GM13976 (cell line): ENCODE results near the gene TSHZ2.

Source experiments
- DNase-seq: peaks from one replicate; pipeline ENCODE4 v3.0.0; 2012; ENCODE audit warnings: low spot score
- CTCF ChIP-seq: IDR thresholded peaks from 2 replicates; pipeline ENCODE4 v1.5.1; 2012; ENCODE audit warnings: borderline replicate concordance, mild to moderate bottlenecking; ENCODE audit not compliant: insufficient read depth; ENCODE audit errors: extremely low read depth, missing control alignments, control extremely low read depth
- in situ Hi-C: fragments of 300-500 bp; cut with MboI; formaldehyde crosslinking; loops from one replicate; pipeline ENCODE4 v1.12.0; 2022; ENCODE audit warnings: low sequenced_read_pairs, mixed read lengths, inconsistent platforms; ENCODE audit not compliant: unreplicated experiment

Gene TSHZ2

DNA sequence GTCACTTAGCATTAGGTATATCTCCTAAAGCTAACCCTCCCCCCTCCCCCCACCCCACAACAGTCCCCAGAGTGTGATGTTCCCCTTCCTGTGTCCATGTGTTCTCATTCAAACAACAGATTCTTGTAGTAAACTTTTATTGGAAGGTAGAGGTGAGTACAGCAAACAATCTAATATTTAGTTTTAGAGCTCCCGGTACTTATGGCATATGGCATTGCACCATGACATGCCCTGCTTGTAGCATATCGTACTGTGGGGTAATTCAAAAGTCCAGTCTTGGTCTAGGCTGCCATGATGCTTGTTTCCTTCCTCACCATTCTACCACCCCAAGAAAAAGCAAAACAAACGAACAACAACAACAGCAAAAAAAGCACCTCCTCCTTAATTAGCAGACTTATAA is 332.0 kb downstream of the TSHZ2 start:
- DNase-seq: no peak
- no peak for TF ChIP-seq CTCF
- in situ Hi-C loops: no loop called here

- TF ChIP-seq CTCF: no peak
- DNase-seq: no peak
- in situ Hi-C loops: no loop called here
Observed at GRCh38 chr20:53306192-53306805, 334.1 kb downstream of the TSHZ2 start.

GRCh38 chr20:53307964-53308597 is 335.9 kb downstream of the TSHZ2 start:
- TF ChIP-seq CTCF: no peak
- in situ Hi-C loops: no loop called here
- DNase-seq: no peak

DNA sequence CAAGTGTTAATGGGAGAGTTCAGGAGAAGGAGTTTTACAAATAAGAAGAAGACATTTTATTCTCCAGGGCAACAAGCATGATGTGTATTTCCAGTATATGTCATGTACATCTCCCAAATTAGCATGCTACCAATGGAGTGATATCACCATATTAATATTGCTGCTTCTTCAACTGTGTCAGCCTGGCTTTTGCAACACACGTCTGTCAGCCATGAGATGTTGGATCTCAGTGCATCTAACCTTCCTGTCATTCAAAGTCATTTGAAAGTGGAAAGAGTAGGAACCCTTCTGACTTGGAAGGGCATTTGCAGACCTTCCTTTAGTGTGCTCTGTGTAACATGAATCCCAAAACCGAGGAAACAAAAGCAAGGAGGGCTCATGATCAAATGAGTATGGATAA is 337.4 kb downstream of the TSHZ2 start:
- no peak for DNase-seq
- in situ Hi-C loops: no loop called here
- no peak for TF ChIP-seq CTCF

GRCh38 chr20:53312957-53313356 is 340.8 kb downstream of the TSHZ2 start:
- no peak for TF ChIP-seq CTCF
- in situ Hi-C loops: no loop called here
- DNase-seq: no peak

DNA sequence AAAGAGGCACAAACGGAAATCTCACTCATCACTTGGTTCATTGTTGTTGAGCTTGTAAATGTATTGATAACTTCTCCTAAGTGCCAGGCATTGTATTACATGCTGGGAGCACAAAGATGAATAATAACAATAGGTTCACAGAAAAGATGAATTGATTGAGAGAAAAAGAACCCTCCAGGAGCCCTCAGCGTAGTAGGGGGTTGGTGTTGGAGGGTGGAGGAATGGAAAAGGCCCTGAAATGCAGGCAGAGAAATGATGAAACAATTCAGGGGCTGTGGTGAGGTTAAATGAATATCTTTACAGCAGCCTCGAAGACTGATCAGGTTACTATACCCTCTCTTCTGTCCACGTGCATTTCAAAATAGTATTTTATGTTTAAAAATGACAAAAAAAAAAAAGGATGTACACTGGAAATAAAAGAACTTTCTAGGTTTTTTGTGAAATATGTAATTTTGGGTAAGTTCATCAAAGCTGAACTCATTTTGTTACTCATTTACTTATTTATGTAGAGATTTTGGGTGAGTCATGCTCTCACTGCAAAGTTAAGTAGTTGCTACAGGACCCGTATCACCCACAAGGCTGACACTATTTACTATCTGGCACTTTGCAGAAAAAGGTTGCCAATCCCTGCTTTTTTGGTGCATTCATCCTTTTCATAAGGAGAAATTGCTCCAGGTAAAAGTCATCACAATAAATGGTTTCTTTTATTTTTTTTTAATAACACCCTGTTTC is 344.2 kb downstream of the TSHZ2 start:
- in situ Hi-C loops: no loop called here
- no peak for DNase-seq
- no peak for TF ChIP-seq CTCF
